Measurements from ENCODE around the gene SLIT3.

DNA sequence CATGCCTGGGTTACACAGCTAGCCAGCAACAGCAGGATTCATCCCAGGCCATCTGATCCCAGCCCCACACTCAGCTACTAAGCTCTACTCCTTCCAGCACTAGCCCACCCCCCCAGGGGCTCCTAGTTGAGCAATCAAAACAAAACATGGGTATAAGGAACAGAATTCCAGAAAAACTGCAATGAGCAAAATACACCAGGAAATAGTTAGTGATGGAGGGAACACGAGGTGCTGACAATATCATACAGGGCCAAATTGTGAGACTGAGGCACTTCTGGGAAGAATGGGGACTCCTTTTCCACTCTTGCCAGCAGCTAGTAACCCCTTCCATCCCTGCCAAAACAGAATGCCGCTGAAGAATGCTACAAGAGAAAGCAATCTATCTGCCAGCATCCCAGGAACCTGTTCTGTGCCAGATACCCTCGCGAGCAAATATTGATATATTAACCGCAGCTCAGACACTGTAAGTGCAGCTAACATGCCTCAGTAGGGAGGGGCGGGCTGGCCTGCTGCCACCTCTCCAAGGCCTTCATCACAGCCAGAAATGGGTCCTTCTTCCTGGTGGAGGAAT lies 161.4 kb downstream of the SLIT3 start:
- TF ChIP-seq CTCF (IDR thresholded peaks at IDR 0.05 in 4 of 5, conservative IDR thresholded peaks at IDR 0.05 in 1 of 5): no peak
- no peak for TF ChIP-seq POLR2A (IDR thresholded peaks at IDR 0.05)

All from gastrocnemius medialis (tissue), 4 donors.